Peyer's patch (tissue), 4 donors: ENCODE data around the gene C7orf57.

Source experiments
- POLR2A ChIP-seq, 2 donors: fragments of 450-650 bp; IDR thresholded peaks; one replicate each; pipeline ENCODE4 v1.5.1; 2017; ENCODE audit warnings: antibody characterized with exemption in 2 of 2, mild to moderate bottlenecking in 2 of 2, moderate library complexity in 2 of 2
- TF ChIP-seq, protein P1 (sequence below), 6 experiments: fragments of 450-650 bp in 4 of 6; fragments of 200-600 bp in 2 of 6; sonication (generic) in 1 of 6; IDR thresholded peaks; one replicate each; pipeline ENCODE4 v1.5.1; 2017 to 2019; ENCODE audit warnings: antibody characterized with exemption in 6 of 6, mild to moderate bottlenecking in 3 of 6, moderate library complexity in 1 of 6

- TF ChIP-seq, protein P1, sequence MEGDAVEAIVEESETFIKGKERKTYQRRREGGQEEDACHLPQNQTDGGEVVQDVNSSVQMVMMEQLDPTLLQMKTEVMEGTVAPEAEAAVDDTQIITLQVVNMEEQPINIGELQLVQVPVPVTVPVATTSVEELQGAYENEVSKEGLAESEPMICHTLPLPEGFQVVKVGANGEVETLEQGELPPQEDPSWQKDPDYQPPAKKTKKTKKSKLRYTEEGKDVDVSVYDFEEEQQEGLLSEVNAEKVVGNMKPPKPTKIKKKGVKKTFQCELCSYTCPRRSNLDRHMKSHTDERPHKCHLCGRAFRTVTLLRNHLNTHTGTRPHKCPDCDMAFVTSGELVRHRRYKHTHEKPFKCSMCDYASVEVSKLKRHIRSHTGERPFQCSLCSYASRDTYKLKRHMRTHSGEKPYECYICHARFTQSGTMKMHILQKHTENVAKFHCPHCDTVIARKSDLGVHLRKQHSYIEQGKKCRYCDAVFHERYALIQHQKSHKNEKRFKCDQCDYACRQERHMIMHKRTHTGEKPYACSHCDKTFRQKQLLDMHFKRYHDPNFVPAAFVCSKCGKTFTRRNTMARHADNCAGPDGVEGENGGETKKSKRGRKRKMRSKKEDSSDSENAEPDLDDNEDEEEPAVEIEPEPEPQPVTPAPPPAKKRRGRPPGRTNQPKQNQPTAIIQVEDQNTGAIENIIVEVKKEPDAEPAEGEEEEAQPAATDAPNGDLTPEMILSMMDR (IDR thresholded peaks at IDR 0.05) = no peak
- TF ChIP-seq POLR2A (IDR thresholded peaks at IDR 0.05) = no peak
Observed at GRCh38 chr7:48063985-48064384, 28.6 kb downstream of the C7orf57 start.
